NCI-H1694 (cell line): Measurements from ENCODE around the gene PHACTR3.

Source experiments
- DNase-seq: peaks from one replicate; lab custom pipeline; 2025; lab: John Stamatoyannopoulos, UW

Gene PHACTR3

GRCh38 chr20:59671661-59672471 is 67.5 kb downstream of the PHACTR3 start:
- no peak for DNase-seq

- no peak for DNase-seq
Observed at GRCh38 chr20:59672576-59672975, 68.2 kb downstream of the PHACTR3 start.

GRCh38 chr20:59673288-59673997 is 69.1 kb downstream of the PHACTR3 start:
- no peak for DNase-seq

- DNase-seq = no peak
Observed at GRCh38 chr20:59673998-59674445, 69.7 kb downstream of the PHACTR3 start.

GRCh38 chr20:59676126-59676850 is 71.9 kb downstream of the PHACTR3 start:
- no peak for DNase-seq

- DNase-seq = no peak
Observed at GRCh38 chr20:59676851-59677182, 72.5 kb downstream of the PHACTR3 start.

GRCh38 chr20:59677586-59677985 is 73.2 kb downstream of the PHACTR3 start:
- no peak for DNase-seq

GRCh38 chr20:59678288-59678687 is 73.9 kb downstream of the PHACTR3 start:
- no peak for DNase-seq

- DNase-seq = no peak
Observed at GRCh38 chr20:59678951-59679350, 74.6 kb downstream of the PHACTR3 start.

GRCh38 chr20:59680148-59680650 is 75.9 kb downstream of the PHACTR3 start:
- no peak for DNase-seq

- no peak for DNase-seq
Observed at GRCh38 chr20:59680852-59681251, 76.5 kb downstream of the PHACTR3 start.

- no peak for DNase-seq
Observed at GRCh38 chr20:59682603-59683002, 78.3 kb downstream of the PHACTR3 start.

GRCh38 chr20:59683181-59683580 is 78.8 kb downstream of the PHACTR3 start:
- DNase-seq = no peak

- no peak for DNase-seq
Observed at GRCh38 chr20:59684685-59685242, 80.4 kb downstream of the PHACTR3 start.

- no peak for DNase-seq
Observed at GRCh38 chr20:59686404-59687346, 82.3 kb downstream of the PHACTR3 start.

GRCh38 chr20:59688356-59688755 is 84.0 kb downstream of the PHACTR3 start:
- DNase-seq = no peak

GRCh38 chr20:59688999-59689398 is 84.7 kb downstream of the PHACTR3 start:
- DNase-seq = no peak

GRCh38 chr20:59690101-59690500 is 85.8 kb downstream of the PHACTR3 start:
- DNase-seq = no peak

GRCh38 chr20:59690976-59691375 is 86.6 kb downstream of the PHACTR3 start:
- DNase-seq = no peak

- no peak for DNase-seq
Observed at GRCh38 chr20:59692139-59692538, 87.8 kb downstream of the PHACTR3 start.

GRCh38 chr20:59693587-59693986 is 89.2 kb downstream of the PHACTR3 start:
- no peak for DNase-seq
